ENCODE measurements around the gene EIF2A.

Gene EIF2A

GRCh38 chr3:150557725-150558124 lies 11.1 kb downstream of the EIF2A start:
- H3K9me3 ChIP-seq (ENCODE audit: control insufficient read depth, low read length), result no peaks in the 10 kb centered on the region
- H3K4me1 ChIP-seq, result no peaks in the 10 kb centered on the region
- H2AFZ ChIP-seq, result no peak overlapping the region
- H3K27me3 ChIP-seq (ENCODE audit: control insufficient read depth, insufficient read depth, low read length), result no peaks in the 10 kb centered on the region
- no peak overlapping the region for H3K27ac ChIP-seq
- H3K4me3 ChIP-seq (ENCODE audit: low read depth, low read length), result no peak overlapping the region
- H3K4me2 ChIP-seq (ENCODE audit: low read length), result no peak overlapping the region
- H3K79me2 ChIP-seq, result peaks cover 19% of the 10 kb centered on the region
- no peaks in the 10 kb centered on the region for H3K36me3 ChIP-seq (ENCODE audit: control insufficient read depth, insufficient read depth, low read length)
- TF ChIP-seq, protein P1, sequence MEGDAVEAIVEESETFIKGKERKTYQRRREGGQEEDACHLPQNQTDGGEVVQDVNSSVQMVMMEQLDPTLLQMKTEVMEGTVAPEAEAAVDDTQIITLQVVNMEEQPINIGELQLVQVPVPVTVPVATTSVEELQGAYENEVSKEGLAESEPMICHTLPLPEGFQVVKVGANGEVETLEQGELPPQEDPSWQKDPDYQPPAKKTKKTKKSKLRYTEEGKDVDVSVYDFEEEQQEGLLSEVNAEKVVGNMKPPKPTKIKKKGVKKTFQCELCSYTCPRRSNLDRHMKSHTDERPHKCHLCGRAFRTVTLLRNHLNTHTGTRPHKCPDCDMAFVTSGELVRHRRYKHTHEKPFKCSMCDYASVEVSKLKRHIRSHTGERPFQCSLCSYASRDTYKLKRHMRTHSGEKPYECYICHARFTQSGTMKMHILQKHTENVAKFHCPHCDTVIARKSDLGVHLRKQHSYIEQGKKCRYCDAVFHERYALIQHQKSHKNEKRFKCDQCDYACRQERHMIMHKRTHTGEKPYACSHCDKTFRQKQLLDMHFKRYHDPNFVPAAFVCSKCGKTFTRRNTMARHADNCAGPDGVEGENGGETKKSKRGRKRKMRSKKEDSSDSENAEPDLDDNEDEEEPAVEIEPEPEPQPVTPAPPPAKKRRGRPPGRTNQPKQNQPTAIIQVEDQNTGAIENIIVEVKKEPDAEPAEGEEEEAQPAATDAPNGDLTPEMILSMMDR (IDR thresholded peaks at IDR 0.05), result no peak
- no peak overlapping the region for H3K9ac ChIP-seq

GRCh38 chr3:150564243-150564642 lies 17.7 kb downstream of the EIF2A start:
- TF ChIP-seq, protein P1 (IDR thresholded peaks at IDR 0.05), result no peak
- H3K27me3 ChIP-seq (ENCODE audit: control insufficient read depth, insufficient read depth, low read length), result no peaks in the 10 kb centered on the region
- H3K4me1 ChIP-seq, result no peaks in the 10 kb centered on the region
- no peaks in the 10 kb centered on the region for H3K36me3 ChIP-seq (ENCODE audit: control insufficient read depth, insufficient read depth, low read length)
- H3K4me3 ChIP-seq (ENCODE audit: low read depth, low read length), result no peak overlapping the region
- H3K4me2 ChIP-seq (ENCODE audit: low read length), result no peak overlapping the region
- H3K79me2 ChIP-seq, result peaks cover 4% of the 10 kb centered on the region
- no peak overlapping the region for H3K9ac ChIP-seq
- H3K9me3 ChIP-seq (ENCODE audit: control insufficient read depth, low read length), result no peaks in the 10 kb centered on the region
- H2AFZ ChIP-seq, result no peak overlapping the region
- H3K27ac ChIP-seq, result no peak overlapping the region

GRCh38 chr3:150567328-150567727 lies 20.7 kb downstream of the EIF2A start:
- Histone ChIP-seq H3K4me2 (ENCODE audit: low read length) (no peak overlapping the region), H3K36me3 (ENCODE audit: control insufficient read depth, insufficient read depth, low read length) (no peaks in the 10 kb centered on the region), H3K4me1 (no peaks in the 10 kb centered on the region), H3K4me3 (ENCODE audit: low read depth, low read length) (no peak overlapping the region), H3K27me3 (ENCODE audit: control insufficient read depth, insufficient read depth, low read length) (no peaks in the 10 kb centered on the region), H3K79me2 (peaks cover 8% of the 10 kb centered on the region), H3K9me3 (ENCODE audit: control insufficient read depth, low read length) (no peaks in the 10 kb centered on the region), H2AFZ (no peak overlapping the region), H3K9ac (no peak overlapping the region), H3K27ac (no peak overlapping the region)
- TF ChIP-seq, protein P1 (IDR thresholded peaks at IDR 0.05), result no peak

- Histone ChIP-seq H3K36me3 (ENCODE audit: control insufficient read depth, insufficient read depth, low read length) (no peaks in the 10 kb centered on the region), H3K79me2 (no peaks in the 10 kb centered on the region), H2AFZ (no peak overlapping the region), H3K4me1 (peaks cover 4% of the 10 kb centered on the region), H3K27ac (no peak overlapping the region), H3K4me2 (ENCODE audit: low read length) (no peak overlapping the region), H3K4me3 (ENCODE audit: low read depth, low read length) (no peak overlapping the region), H3K9me3 (ENCODE audit: control insufficient read depth, low read length) (no peaks in the 10 kb centered on the region), H3K27me3 (ENCODE audit: control insufficient read depth, insufficient read depth, low read length) (no peaks in the 10 kb centered on the region), H3K9ac (no peak overlapping the region)
- TF ChIP-seq, protein P1 (IDR thresholded peaks at IDR 0.05), result no peak
These were observed 31.3 kb downstream of the EIF2A start for GRCh38 chr3:150577855-150578254.

DNA sequence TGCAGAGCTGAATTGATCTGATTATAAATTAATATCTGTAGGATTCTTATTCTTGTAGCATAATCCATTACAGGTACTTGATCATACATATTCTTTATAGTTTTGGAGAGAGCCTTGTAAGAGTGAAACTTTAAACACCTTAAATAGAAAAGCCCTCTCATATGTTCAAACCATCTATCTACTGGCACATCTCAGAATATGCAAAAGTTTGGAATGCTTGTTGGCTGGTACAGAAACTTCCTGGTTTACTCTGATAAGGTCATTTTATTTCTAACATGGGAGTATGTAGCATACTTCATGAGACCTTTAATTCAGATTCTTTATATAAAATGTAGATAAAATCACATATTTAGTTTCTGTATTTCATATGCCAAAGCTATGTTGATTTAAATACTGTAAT lies 34.6 kb downstream of the EIF2A start:
- H3K27ac ChIP-seq, result no peak overlapping the region
- no peak overlapping the region for H3K9ac ChIP-seq
- H3K4me2 ChIP-seq (ENCODE audit: low read length), result no peak overlapping the region
- no peaks in the 10 kb centered on the region for H3K27me3 ChIP-seq (ENCODE audit: control insufficient read depth, insufficient read depth, low read length)
- H3K36me3 ChIP-seq (ENCODE audit: control insufficient read depth, insufficient read depth, low read length), result no peaks in the 10 kb centered on the region
- H3K4me1 ChIP-seq, result peaks cover 4% of the 10 kb centered on the region
- no peak overlapping the region for H3K4me3 ChIP-seq (ENCODE audit: low read depth, low read length)
- H3K79me2 ChIP-seq, result peaks cover 7% of the 10 kb centered on the region
- TF ChIP-seq, protein P1 (IDR thresholded peaks at IDR 0.05), result no peak
- no peaks in the 10 kb centered on the region for H3K9me3 ChIP-seq (ENCODE audit: control insufficient read depth, low read length)
- no peak overlapping the region for H2AFZ ChIP-seq
